UCSD-AML1 (cell line): ENCODE measurements around the gene PIK3C2G.
"Not testable (repeated sequence)": the region's sequence is repeated elsewhere in the genome, so short reads cannot be mapped to it uniquely, and the experiment has no call there.

Experiments used
- DNase-seq: peaks from one replicate; lab custom pipeline; 2025; ENCODE audit not compliant: unreplicated experiment; lab: John Stamatoyannopoulos, UW

The PIK3C2G gene

GRCh38 chr12:18690653-18691052 is 429.3 kb downstream of the PIK3C2G start:
- DNase-seq: no peak

- DNase-seq: not testable (repeated sequence)
Measured at GRCh38 chr12:18693986-18694385, 432.7 kb downstream of the PIK3C2G start.

- DNase-seq: no peak
Measured at GRCh38 chr12:18696971-18697602, 435.8 kb downstream of the PIK3C2G start.
